SK-N-SH (cell line): ENCODE data around the gene SIPA1L2. TPM values are rescaled to one million over a fixed set of nuclear protein-coding genes. Genes with fewer than 3 reads are reported as not detected.

Source experiments
- CTCF ChIA-PET: fragments of 300-600, 350-600 bp; formaldehyde crosslinking; extraction: SDS; loops from one replicate; lab custom pipeline; 2021; lab: Yijun Ruan, JAX
- POLR2A ChIA-PET: fragments of 350-600 bp; sonication (Branson Sonifier 250); formaldehyde crosslinking; extraction: SDS; loops from one replicate; lab custom pipeline; 2020; ENCODE audit warnings: antibody characterized with exemption, inconsistent platforms; lab: Yijun Ruan, JAX
- DNase-seq: peaks from one replicate; pipeline ENCODE4 v3.0.0; 2012
- H2AFZ ChIP-seq: fragments of 200-600 bp; sonication (generic); 2 replicates; pipeline ENCODE4 v1.8.1; 2016; ENCODE audit warnings: antibody characterized with exemption, mild to moderate bottlenecking, low read depth
- H3F3A ChIP-seq: fragments of 200-600 bp; sonication (generic); replicated peaks from 2 replicates; pipeline ENCODE3; 2016; ENCODE audit warnings: antibody characterized with exemption, mild to moderate bottlenecking; ENCODE audit not compliant: insufficient read depth
- H3K27ac ChIP-seq, 2 experiments: fragments of 200-500 bp in 1 of 2; fragments of 200-600 bp in 1 of 2; sonication (Bioruptor generic) in 1 of 2; sonication (generic), shearing (Covaris generic) in 1 of 2; 2 replicates each; pipeline versions ENCODE4 v1.5.1 to v1.6.1; 2014 to 2016; ENCODE audit warnings: low read depth in 2 of 2, inconsistent platforms in 1 of 2, low read length in 1 of 2, mild to moderate bottlenecking in 1 of 2, mixed read lengths in 1 of 2
- H3K27me3 ChIP-seq: fragments of 200-600 bp; sonication (generic), shearing (Covaris generic); 2 replicates; pipeline ENCODE4 v1.6.1; 2016; ENCODE audit warnings: mixed run types; ENCODE audit not compliant: insufficient read depth
- H3K36me3 ChIP-seq, 2 experiments: fragments of 200-500 bp in 1 of 2; fragments of 200-600 bp in 1 of 2; sonication (Bioruptor generic) in 1 of 2; sonication (generic) in 1 of 2; replicated peaks in 1 of 2; 2 replicates each; pipeline versions ENCODE3 to v1.5.1; 2014 to 2016; ENCODE audit warnings: low read length in 1 of 2, mild to moderate bottlenecking in 1 of 2; ENCODE audit not compliant: insufficient read depth in 2 of 2, control insufficient read depth in 1 of 2
- H3K4me1 ChIP-seq, 2 experiments: fragments of 200-500 bp in 1 of 2; fragments of 200-600 bp in 1 of 2; sonication (Bioruptor generic) in 1 of 2; sonication (generic), shearing (Covaris generic) in 1 of 2; 2 replicates each; pipeline versions ENCODE4 v1.5.1 to v1.6.1; 2014 to 2016; ENCODE audit warnings: low read depth in 1 of 2, low read length in 1 of 2, mixed run types in 1 of 2; ENCODE audit not compliant: insufficient read depth in 2 of 2, control insufficient read depth in 1 of 2
- H3K4me2 ChIP-seq: fragments of 200-600 bp; sonication (generic), shearing (Covaris generic); 2 replicates; pipeline ENCODE4 v1.6.1; 2017; ENCODE audit warnings: mixed run types
- H3K4me3 ChIP-seq, 2 experiments: fragments of 200-500 bp in 1 of 2; fragments of 200-600 bp in 1 of 2; sonication (Bioruptor generic) in 1 of 2; sonication (generic), shearing (Covaris generic) in 1 of 2; 2 replicates each; pipeline versions ENCODE4 v1.5.1 to v1.8.1; 2014 to 2016; ENCODE audit warnings: low read depth in 2 of 2, inconsistent platforms in 1 of 2, low read length in 1 of 2, mild to moderate bottlenecking in 1 of 2, mixed read lengths in 1 of 2, moderate library complexity in 1 of 2
- H3K79me2 ChIP-seq: fragments of 200-600 bp; sonication (generic); 2 replicates; pipeline ENCODE4 v1.8.1; 2017; ENCODE audit warnings: mild to moderate bottlenecking; ENCODE audit not compliant: insufficient read depth
- H3K9ac ChIP-seq: fragments of 200-600 bp; sonication (generic); 2 replicates; pipeline ENCODE4 v1.6.1; 2017; ENCODE audit warnings: mixed run types
- H3K9me2 ChIP-seq: fragments of 200-600 bp; sonication (generic); 2 replicates; pipeline ENCODE4 v1.6.1; 2017; ENCODE audit warnings: mixed run types
- H3K9me3 ChIP-seq: fragments of 200-600 bp; sonication (generic); 2 replicates; pipeline ENCODE4 v1.6.1; 2017; ENCODE audit warnings: mixed run types, mild to moderate bottlenecking, moderate library complexity
- H4K20me1 ChIP-seq: fragments of 200-600 bp; sonication (generic); 2 replicates; pipeline ENCODE4 v1.6.1; 2017; ENCODE audit warnings: mild to moderate bottlenecking, mixed run types; ENCODE audit not compliant: insufficient read depth
- CHD2 ChIP-seq: fragments of 150-350 bp; IDR thresholded peaks from 2 replicates; pipeline ENCODE4 v1.6.1; 2018; ENCODE audit warnings: low read length; ENCODE audit not compliant: partially characterized antibody
- CTCF ChIP-seq: fragments of 200-600 bp; sonication (generic); IDR thresholded peaks from 2 replicates; pipeline ENCODE4 v1.6.1; 2017; ENCODE audit warnings: antibody characterized with exemption, mild to moderate bottlenecking, moderate library complexity
- ELF1 ChIP-seq: IDR thresholded peaks from 2 replicates; pipeline ENCODE4 v1.4.0; 2012
- EP300 ChIP-seq, 2 experiments: IDR thresholded peaks; 2 replicates each; pipeline versions ENCODE4 v1.4.0 to v1.6.1; 2012; ENCODE audit warnings: borderline replicate concordance in 1 of 2, low read depth in 1 of 2, low read length in 1 of 2
- EZH2phosphoT487 ChIP-seq: fragments of 200-600 bp; sonication (generic); IDR thresholded peaks from 2 replicates; pipeline ENCODE4 v1.6.1; 2017; ENCODE audit warnings: low read depth, mixed run types, mild to moderate bottlenecking, antibody characterized with exemption, moderate library complexity, borderline replicate concordance
- FOSL2 ChIP-seq: IDR thresholded peaks from 2 replicates; pipeline ENCODE4 v1.4.0; 2012; ENCODE audit warnings: low read depth, mild to moderate bottlenecking, moderate library complexity, borderline replicate concordance
- FOXJ3 ChIP-seq: sonication (generic); formaldehyde crosslinking; IDR thresholded peaks from 2 replicates; pipeline ENCODE4 v1.5.1; 2020; ENCODE audit warnings: mild to moderate bottlenecking, missing genetic modification reagents
- FOXM1 ChIP-seq: IDR thresholded peaks from 2 replicates; pipeline ENCODE4 v1.4.0; 2012; ENCODE audit warnings: low read depth, mild to moderate bottlenecking
- GATA2 ChIP-seq: sonication (generic); formaldehyde crosslinking; IDR thresholded peaks from 2 replicates; pipeline ENCODE4 v1.5.0; 2020; ENCODE audit warnings: mild to moderate bottlenecking, missing genetic modification reagents
- IRF3 ChIP-seq: fragments of 150-350 bp; IDR thresholded peaks from 2 replicates; pipeline ENCODE4 v1.6.1; 2016; ENCODE audit warnings: mild to moderate bottlenecking, low read depth, low read length
- JUND ChIP-seq: IDR thresholded peaks from 2 replicates; pipeline ENCODE4 v1.4.0; 2012
- MEF2A ChIP-seq: IDR thresholded peaks from 2 replicates; pipeline ENCODE4 v1.4.0; 2012; ENCODE audit warnings: low read depth, borderline replicate concordance
- MXI1 ChIP-seq: IDR thresholded peaks from 2 replicates; pipeline ENCODE4 v1.6.1; 2012; ENCODE audit warnings: mild to moderate bottlenecking, low read depth, low read length, improper control_type of control experiment
- RAD21 ChIP-seq: IDR thresholded peaks from 2 replicates; pipeline ENCODE4 v1.6.1; 2012; ENCODE audit warnings: mild to moderate bottlenecking, low read length
- REST ChIP-seq: IDR thresholded peaks from 2 replicates; pipeline ENCODE4 v1.6.1; 2012; ENCODE audit warnings: mild to moderate bottlenecking, low read depth, low read length, moderate library complexity
- RFX5 ChIP-seq: IDR thresholded peaks from 2 replicates; pipeline ENCODE4 v1.6.1; 2012; ENCODE audit warnings: mild to moderate bottlenecking, improper control_type of control experiment, low read length
- SIN3A ChIP-seq: IDR thresholded peaks from 2 replicates; pipeline ENCODE4 v1.6.1; 2012; ENCODE audit warnings: low read depth, mild to moderate bottlenecking, low read length, moderate library complexity, borderline replicate concordance
- TAF1 ChIP-seq: IDR thresholded peaks from 2 replicates; pipeline ENCODE4 v1.6.1; 2012; ENCODE audit warnings: low read depth, mild to moderate bottlenecking, low read length, moderate library complexity, borderline replicate concordance
- TCF12 ChIP-seq: IDR thresholded peaks from 2 replicates; pipeline ENCODE4 v1.4.0; 2012
- TEAD4 ChIP-seq: IDR thresholded peaks from 2 replicates; pipeline ENCODE4 v1.4.0; 2012; ENCODE audit warnings: mild to moderate bottlenecking, borderline replicate concordance; ENCODE audit not compliant: insufficient read depth
- USF1 ChIP-seq: IDR thresholded peaks from 2 replicates; pipeline ENCODE4 v1.4.0; 2012; ENCODE audit warnings: low read depth, borderline replicate concordance
- YY1 ChIP-seq: IDR thresholded peaks from 2 replicates; pipeline ENCODE4 v1.4.0; 2012; ENCODE audit warnings: low read depth, mild to moderate bottlenecking
- ZBTB33 ChIP-seq: IDR thresholded peaks from 2 replicates; pipeline ENCODE4 v1.4.0; 2012; ENCODE audit warnings: low read depth, borderline replicate concordance
- WGBS: methylation state at CpG from one replicate; pipeline ENCODE4 v1.1.6; 2017; ENCODE audit warnings: low lambda C conversion rate; 5-methylcytosine and 5-hydroxymethylcytosine counted together
- polyA plus RNA-seq, 3 experiments: library from polyadenylated mRNA; depleted of rRNA; stranded (reverse); fragments of >200 nt; gene quantifications; 2 replicates each; pipeline ENCODE4 v1.2.3, GENCODE V29; 2012

The SIPA1L2 gene
- polyA plus RNA-seq, 1 of the 3 experiments (the other 2 are of a cell fraction): 0.48 TPM

- TF ChIP-seq GATA2 (CRISPR knock-in tag) (no peak), TAF1 (no peak), SIN3A (no peak), JUND (no peak), TEAD4 (no peak), YY1 (no peak), MXI1 (no peak), FOXJ3 (CRISPR knock-in tag) (no peak)
Measured at GRCh38 chr1:232650418-232650817, 20.5 kb upstream of the SIPA1L2 start (continued).

GRCh38 chr1:232648316-232648715 is 18.4 kb upstream of the SIPA1L2 start:
- Histone ChIP-seq H3K9me2 (no peaks in the 10 kb centered on the region), H3K79me2 (no peaks in the 10 kb centered on the region), H4K20me1 (no peaks in the 10 kb centered on the region), H3K9me3 (no peaks in the 10 kb centered on the region), H3F3A (no peaks in the 10 kb centered on the region), H3K4me2 (no peak overlapping the region), H3K36me3 (no peaks in the 10 kb centered on the region), H3K9ac (no peak overlapping the region), H2AFZ (no peak overlapping the region), H3K4me1 (no peaks in the 10 kb centered on the region), H3K27ac (no peak overlapping the region), H3K27me3 (no peaks in the 10 kb centered on the region), H3K4me3 (no peak overlapping the region)
- 10% methylated on average over 1 of the region's 3 CpGs for WGBS
- CTCF ChIA-PET: no interaction called here
- TF ChIP-seq REST: no peak
- TF ChIP-seq RAD21: no peak
- TF ChIP-seq JUND: no peak
- TF ChIP-seq FOXJ3 (CRISPR knock-in tag): no peak
- TF ChIP-seq CHD2: no peak
- no peak for TF ChIP-seq EP300 (IDR thresholded peaks at IDR 0.05; ENCODE audit: borderline replicate concordance in 1 of 2, low read depth in 1 of 2, low read length in 1 of 2)
- no peak for TF ChIP-seq CTCF
- no peak for TF ChIP-seq USF1
- no peak for TF ChIP-seq RFX5
- no peak for TF ChIP-seq FOXM1
- TF ChIP-seq MEF2A: no peak
- TF ChIP-seq TEAD4: no peak
- no peak for TF ChIP-seq FOSL2
- no peak for TF ChIP-seq IRF3
- no peak for TF ChIP-seq EZH2phosphoT487
- no peak for TF ChIP-seq ELF1
- TF ChIP-seq ZBTB33: no peak
- no peak for TF ChIP-seq TCF12
- POLR2A ChIA-PET: no interaction called here
- DNase-seq: no peak
